MM.1S (cell line): Measurements from ENCODE around the gene SLC22A1.

ENCODE experiments used
- DNase-seq: peaks from one replicate; pipeline ENCODE4 v3.0.0-alpha.2; 2015
- H2AFZ ChIP-seq: fragments of 300-600 bp; sonication (generic); 2 replicates; pipeline ENCODE4 v1.6.0; 2016; ENCODE audit warnings: antibody characterized with exemption, low read length
- H3F3A ChIP-seq: fragments of 300-600 bp; sonication (generic); 2 replicates; pipeline ENCODE4 v1.6.1; 2016; ENCODE audit warnings: mild to moderate bottlenecking, antibody characterized with exemption, low read length, moderate library complexity, mixed read lengths; ENCODE audit not compliant: insufficient read depth
- H3K27ac ChIP-seq: fragments of 300-600 bp; sonication (generic); 2 replicates; pipeline ENCODE4 v1.5.1; 2016; ENCODE audit warnings: mild to moderate bottlenecking, low read length
- H3K27me3 ChIP-seq: fragments of 300-600 bp; sonication (generic); replicated peaks from 2 replicates; pipeline ENCODE4 v1.6.0; 2016; ENCODE audit warnings: low read length; ENCODE audit not compliant: insufficient read depth
- H3K36me3 ChIP-seq: fragments of 300-600 bp; sonication (generic); replicated peaks from 2 replicates; pipeline ENCODE4 v1.6.1; 2016; ENCODE audit warnings: mild to moderate bottlenecking, low read length, mixed read lengths; ENCODE audit not compliant: insufficient read depth
- H3K4me1 ChIP-seq: fragments of 300-600 bp; sonication (generic); 2 replicates; pipeline ENCODE4 v1.6.1; 2016; ENCODE audit warnings: low read length, mixed read lengths
- H3K4me2 ChIP-seq: fragments of 300-600 bp; sonication (generic); 2 replicates; pipeline ENCODE4 v1.6.0; 2016; ENCODE audit warnings: low read depth, low read length
- H3K4me3 ChIP-seq: fragments of 300-600 bp; sonication (generic); 2 replicates; pipeline ENCODE4 v1.5.1; 2016; ENCODE audit warnings: low read length, mixed read lengths
- H3K79me2 ChIP-seq: fragments of 300-600 bp; sonication (generic); 2 replicates; pipeline ENCODE4 v1.6.1; 2016; ENCODE audit warnings: mixed run types, low read length, mixed read lengths
- H3K9ac ChIP-seq: fragments of 300-600 bp; sonication (generic); 2 replicates; pipeline ENCODE4 v1.6.1; 2016; ENCODE audit warnings: low read length, mixed read lengths
- H3K9me2 ChIP-seq: fragments of 300-600 bp; sonication (generic); replicated peaks from 2 replicates; pipeline ENCODE4 v1.6.1; 2016; ENCODE audit warnings: mild to moderate bottlenecking, low read length, mixed read lengths; ENCODE audit not compliant: insufficient read depth
- H3K9me3 ChIP-seq: fragments of 300-600 bp; sonication (generic); replicated peaks from 2 replicates; pipeline ENCODE4 v1.6.1; 2016; ENCODE audit warnings: mild to moderate bottlenecking, low read length, mixed read lengths; ENCODE audit not compliant: insufficient read depth
- H4K20me1 ChIP-seq: fragments of 300-600 bp; sonication (generic); 2 replicates; pipeline ENCODE4 v1.6.1; 2016; ENCODE audit warnings: mild to moderate bottlenecking, low read length, moderate library complexity, mixed read lengths; ENCODE audit not compliant: insufficient read depth
- EZH2 ChIP-seq: fragments of 300-600 bp; sonication (generic); optimal IDR thresholded peaks from 2 replicates; pipeline ENCODE3; 2017; ENCODE audit warnings: low read depth, mild to moderate bottlenecking, antibody characterized with exemption, low read length, mixed read lengths
- EZH2phosphoT487 ChIP-seq: fragments of 300-600 bp; sonication (generic); IDR thresholded peaks from 2 replicates; pipeline ENCODE4 v1.6.1; 2018; ENCODE audit warnings: antibody characterized with exemption, low read length
- TF ChIP-seq, protein P1 (sequence below): fragments of 300-600 bp; sonication (generic); IDR thresholded peaks from 2 replicates; pipeline ENCODE4 v1.5.1; 2016; ENCODE audit warnings: antibody characterized with exemption, low read length, mixed read lengths

SLC22A1 gene

DNA sequence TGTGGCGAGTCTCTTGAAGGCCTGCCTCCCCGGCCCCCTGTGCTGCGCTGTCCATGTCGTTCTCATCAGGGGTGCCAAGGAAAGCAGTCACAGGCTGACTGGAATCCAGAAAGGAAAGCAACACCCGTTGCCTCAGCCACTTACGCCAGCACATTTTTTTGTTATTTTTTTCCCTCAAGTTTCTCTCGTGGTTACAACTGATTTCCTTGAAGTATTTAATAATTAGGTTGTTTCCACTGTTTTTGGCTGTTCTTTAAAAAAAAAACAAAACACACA is 17.9 kb upstream of the SLC22A1 start:
- H4K20me1 ChIP-seq: no peaks in the 10 kb centered on the region
- no peak for DNase-seq

DNA sequence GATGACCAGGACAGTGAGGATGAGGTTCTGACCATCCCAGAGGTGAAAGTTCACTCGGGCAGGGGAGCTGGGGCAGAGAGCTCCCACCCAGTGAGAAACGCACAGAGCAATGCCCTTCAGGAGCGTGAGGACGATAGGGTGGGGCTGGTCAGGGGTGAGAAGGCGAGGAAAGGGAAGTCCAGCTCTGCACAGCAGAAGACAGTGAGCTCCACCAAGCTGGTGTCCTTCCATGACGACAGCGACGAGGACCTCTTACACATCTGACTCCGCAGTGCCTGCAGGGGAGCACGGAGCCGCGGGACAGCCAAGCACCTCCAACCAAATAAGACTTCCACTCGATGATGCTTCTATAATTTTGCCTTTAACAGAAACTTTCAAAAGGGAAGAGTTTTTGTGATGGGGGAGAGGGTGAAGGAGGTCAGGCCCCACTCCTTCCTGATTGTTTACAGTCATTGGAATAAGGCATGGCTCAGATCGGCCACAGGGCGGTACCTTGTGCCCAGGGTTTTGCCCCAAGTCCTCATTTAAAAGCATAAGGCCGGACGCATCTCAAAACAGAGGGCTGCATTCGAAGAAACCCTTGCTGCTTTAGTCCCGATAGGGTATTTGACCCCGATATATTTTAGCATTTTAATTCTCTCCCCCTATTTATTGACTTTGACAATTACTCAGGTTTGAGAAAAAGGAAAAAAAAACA is 16.6 kb upstream of the SLC22A1 start:
- H3K4me1 ChIP-seq: no peaks in the 10 kb centered on the region
- no peaks in the 10 kb centered on the region for H3K27me3 ChIP-seq
- H2AFZ ChIP-seq: no peak overlapping the region
- no peak for TF ChIP-seq EZH2
- TF ChIP-seq, protein P1, sequence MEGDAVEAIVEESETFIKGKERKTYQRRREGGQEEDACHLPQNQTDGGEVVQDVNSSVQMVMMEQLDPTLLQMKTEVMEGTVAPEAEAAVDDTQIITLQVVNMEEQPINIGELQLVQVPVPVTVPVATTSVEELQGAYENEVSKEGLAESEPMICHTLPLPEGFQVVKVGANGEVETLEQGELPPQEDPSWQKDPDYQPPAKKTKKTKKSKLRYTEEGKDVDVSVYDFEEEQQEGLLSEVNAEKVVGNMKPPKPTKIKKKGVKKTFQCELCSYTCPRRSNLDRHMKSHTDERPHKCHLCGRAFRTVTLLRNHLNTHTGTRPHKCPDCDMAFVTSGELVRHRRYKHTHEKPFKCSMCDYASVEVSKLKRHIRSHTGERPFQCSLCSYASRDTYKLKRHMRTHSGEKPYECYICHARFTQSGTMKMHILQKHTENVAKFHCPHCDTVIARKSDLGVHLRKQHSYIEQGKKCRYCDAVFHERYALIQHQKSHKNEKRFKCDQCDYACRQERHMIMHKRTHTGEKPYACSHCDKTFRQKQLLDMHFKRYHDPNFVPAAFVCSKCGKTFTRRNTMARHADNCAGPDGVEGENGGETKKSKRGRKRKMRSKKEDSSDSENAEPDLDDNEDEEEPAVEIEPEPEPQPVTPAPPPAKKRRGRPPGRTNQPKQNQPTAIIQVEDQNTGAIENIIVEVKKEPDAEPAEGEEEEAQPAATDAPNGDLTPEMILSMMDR: no peak
- TF ChIP-seq EZH2phosphoT487: no peak
- no peaks in the 10 kb centered on the region for H3K79me2 ChIP-seq
- no peaks in the 10 kb centered on the region for H4K20me1 ChIP-seq
- H3K4me3 ChIP-seq: no peak overlapping the region
- H3F3A ChIP-seq: no peaks in the 10 kb centered on the region
- H3K36me3 ChIP-seq: no peaks in the 10 kb centered on the region
- no peak for DNase-seq
- H3K4me2 ChIP-seq: no peak overlapping the region
- no peaks in the 10 kb centered on the region for H3K9me2 ChIP-seq
- H3K27ac ChIP-seq: no peak overlapping the region
- H3K9ac ChIP-seq: no peak overlapping the region
- no peaks in the 10 kb centered on the region for H3K9me3 ChIP-seq

More for the DNA sequence above, 17.9 kb upstream of the SLC22A1 start:
- Histone ChIP-seq H3K9me3 (no peaks in the 10 kb centered on the region), H3K79me2 (no peaks in the 10 kb centered on the region), H3K9me2 (no peaks in the 10 kb centered on the region), H3K36me3 (no peaks in the 10 kb centered on the region), H3K4me3 (no peak overlapping the region), H3K4me2 (no peak overlapping the region), H3K4me1 (no peaks in the 10 kb centered on the region), H2AFZ (no peak overlapping the region), H3K27ac (no peak overlapping the region), H3K9ac (no peak overlapping the region), H3K27me3 (no peaks in the 10 kb centered on the region), H3F3A (no peaks in the 10 kb centered on the region)
- TF ChIP-seq EZH2phosphoT487 (no peak), EZH2 (no peak)
- TF ChIP-seq, protein P1: no peak

DNA sequence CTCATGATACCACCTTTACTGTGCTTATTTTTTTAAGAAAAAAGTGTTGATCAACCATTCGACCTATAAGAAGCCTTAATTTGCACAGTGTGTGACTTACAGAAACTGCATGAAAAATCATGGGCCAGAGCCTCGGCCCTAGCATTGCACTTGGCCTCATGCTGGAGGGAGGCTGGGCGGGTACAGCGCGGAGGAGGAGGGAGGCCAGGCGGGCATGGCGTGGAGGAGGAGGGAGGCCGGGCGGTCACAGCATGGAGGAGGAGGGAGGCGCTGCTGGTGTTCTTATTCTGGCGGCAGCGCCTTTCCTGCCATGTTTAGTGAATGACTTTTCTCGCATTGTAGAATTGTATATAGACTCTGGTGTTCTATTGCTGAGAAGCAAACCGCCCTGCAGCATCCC is 15.6 kb upstream of the SLC22A1 start:
- H3K4me3 ChIP-seq: no peak overlapping the region
- H3K9me3 ChIP-seq: no peaks in the 10 kb centered on the region
- no peaks in the 10 kb centered on the region for H3K79me2 ChIP-seq
- H3K27ac ChIP-seq: no peak overlapping the region
- H3K27me3 ChIP-seq: no peaks in the 10 kb centered on the region
- H4K20me1 ChIP-seq: no peaks in the 10 kb centered on the region
- no peaks in the 10 kb centered on the region for H3F3A ChIP-seq
- TF ChIP-seq EZH2: no peak
- TF ChIP-seq EZH2phosphoT487: no peak
- TF ChIP-seq, protein P1: no peak
- no peak overlapping the region for H3K4me2 ChIP-seq
- H3K4me1 ChIP-seq: no peaks in the 10 kb centered on the region
- no peaks in the 10 kb centered on the region for H3K9me2 ChIP-seq
- no peaks in the 10 kb centered on the region for H3K36me3 ChIP-seq
- H3K9ac ChIP-seq: no peak overlapping the region
- no peak overlapping the region for H2AFZ ChIP-seq
- no peak for DNase-seq
